Measurements from ENCODE around the gene MACROD1. TPM values are rescaled to one million over a fixed set of nuclear protein-coding genes. Genes with fewer than 3 reads are reported as not detected.

The MACROD1 gene
- total RNA-seq, 2 donors from 2014 or later, result 17.4 to 18.4 TPM

DNA sequence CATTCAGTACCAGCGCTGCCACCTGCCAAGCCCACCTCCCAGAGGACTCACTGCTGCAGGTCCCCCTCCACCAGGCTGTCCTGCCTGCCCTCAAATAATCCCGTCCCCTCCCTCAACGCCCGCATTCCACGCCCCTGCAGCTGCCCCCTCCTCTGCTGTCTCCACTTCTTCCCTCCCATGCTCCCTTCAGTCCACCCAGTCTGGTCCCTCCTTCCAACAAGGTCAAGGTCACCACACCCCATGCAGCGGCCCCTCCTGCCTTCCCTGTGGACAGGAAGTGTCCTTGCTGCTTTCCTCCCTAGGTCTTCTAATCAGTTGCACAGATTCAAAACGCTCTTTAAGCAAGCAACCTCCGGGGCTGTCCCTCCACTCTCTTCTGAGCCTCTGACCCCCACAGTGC, 12.1 kb downstream of the MACROD1 start:
- Mint-ChIP-seq H3K36me3 (ENCODE audit: insufficient read depth in 2 of 2) (no peaks in the 10 kb centered on the region), H3K27ac (no peak overlapping the region)

GRCh38 chr11:64152841-64153691, 12.8 kb downstream of the MACROD1 start:
- Mint-ChIP-seq H3K4me1 (ENCODE audit: low read depth) (peaks cover 11% of the 10 kb centered on the region), H3K27me3 (ENCODE audit: low read depth) (no peaks in the 10 kb centered on the region), H3K9me3 (no peaks in the 10 kb centered on the region), H3K36me3 (ENCODE audit: insufficient read depth in 2 of 2) (no peaks in the 10 kb centered on the region), H3K27ac (no peak overlapping the region), H3K4me3 (no peak overlapping the region)
- ATAC-seq (replicated peaks in 1 of 2) (peak; percentile 90 to 93), DNase-seq (peak; percentile 68 to 84)

More for the DNA sequence above, 12.1 kb downstream of the MACROD1 start:
- no peak for ATAC-seq (replicated peaks in 1 of 2)
- DNase-seq, result no peak
- Mint-ChIP-seq H3K4me3 (no peak overlapping the region), H3K4me1 (ENCODE audit: low read depth) (peaks cover 6% of the 10 kb centered on the region), H3K27me3 (ENCODE audit: low read depth) (no peaks in the 10 kb centered on the region), H3K9me3 (no peaks in the 10 kb centered on the region)

- H3K27ac Mint-ChIP-seq, result no peak overlapping the region
- no peak overlapping the region for H3K4me3 Mint-ChIP-seq
- peaks cover 11% of the 10 kb centered on the region for H3K4me1 Mint-ChIP-seq (ENCODE audit: low read depth)
- H3K27me3 Mint-ChIP-seq (ENCODE audit: low read depth), result no peaks in the 10 kb centered on the region
- ATAC-seq (replicated peaks in 1 of 2) (no peak), DNase-seq (no peak)
- no peaks in the 10 kb centered on the region for H3K36me3 Mint-ChIP-seq (ENCODE audit: insufficient read depth in 2 of 2)
- no peaks in the 10 kb centered on the region for H3K9me3 Mint-ChIP-seq
Measured at GRCh38 chr11:64151337-64151736, 14.6 kb downstream of the MACROD1 start.

DNA sequence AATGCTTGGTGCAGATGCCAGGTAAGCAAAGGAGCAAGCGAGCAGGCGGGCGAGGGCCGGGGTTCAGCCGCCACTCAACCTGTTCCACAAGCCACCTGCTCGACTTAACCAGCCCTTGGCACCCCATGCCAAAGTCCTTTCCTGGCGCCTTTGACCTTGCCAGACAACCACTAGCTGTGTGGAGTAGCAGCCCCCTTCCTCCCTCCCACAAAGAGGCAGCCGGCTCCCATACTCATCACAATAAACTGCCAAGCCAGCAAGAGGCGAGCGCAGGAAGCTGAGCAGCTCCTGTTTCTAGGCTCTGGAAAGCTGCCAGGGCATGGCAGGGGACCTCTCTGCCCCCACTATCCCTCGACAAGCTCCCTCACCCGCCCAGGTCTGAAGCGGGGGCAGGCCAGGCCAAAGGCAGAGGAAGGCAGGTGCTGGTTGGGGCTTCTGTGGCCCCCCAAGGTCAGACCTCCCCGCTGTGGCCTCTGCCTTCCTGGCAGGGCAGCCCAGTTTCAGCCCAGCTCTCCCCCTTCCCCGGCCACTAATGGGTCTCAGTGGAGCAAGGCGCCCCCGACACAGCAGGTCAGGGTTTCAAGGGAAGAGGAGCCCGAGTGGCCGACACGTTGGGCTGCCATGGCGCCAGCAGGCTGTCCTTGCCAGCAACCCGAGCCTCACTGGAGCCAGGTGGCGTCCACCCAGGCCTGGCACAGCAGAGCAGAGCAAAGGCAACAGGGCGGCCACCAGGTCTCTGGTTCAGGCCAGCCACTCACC, 15.3 kb downstream of the MACROD1 start:
- H3K9me3 Mint-ChIP-seq, result no peaks in the 10 kb centered on the region
- ATAC-seq (replicated peaks in 1 of 2) (no peak), DNase-seq (no peak)
- peaks cover 11% of the 10 kb centered on the region for H3K4me1 Mint-ChIP-seq (ENCODE audit: low read depth)
- H3K36me3 Mint-ChIP-seq (ENCODE audit: insufficient read depth in 2 of 2), result no peaks in the 10 kb centered on the region
- H3K4me3 Mint-ChIP-seq, result no peak overlapping the region
- H3K27ac Mint-ChIP-seq, result no peak overlapping the region
- no peaks in the 10 kb centered on the region for H3K27me3 Mint-ChIP-seq (ENCODE audit: low read depth)

- Mint-ChIP-seq H3K27me3 (ENCODE audit: low read depth) (no peaks in the 10 kb centered on the region), H3K4me3 (no peak overlapping the region), H3K36me3 (ENCODE audit: insufficient read depth in 2 of 2) (no peaks in the 10 kb centered on the region), H3K27ac (no peak overlapping the region), H3K4me1 (ENCODE audit: low read depth) (peaks cover 11% of the 10 kb centered on the region), H3K9me3 (no peaks in the 10 kb centered on the region)
- no peak for ATAC-seq (replicated peaks in 1 of 2)
- DNase-seq, result no peak
Measured at GRCh38 chr11:64150051-64150450, 15.9 kb downstream of the MACROD1 start.

- H3K27ac Mint-ChIP-seq, result no peak overlapping the region
- no peak for DNase-seq
- no peak for ATAC-seq (replicated peaks in 1 of 2)
Measured at GRCh38 chr11:64148917-64149617, 16.8 kb downstream of the MACROD1 start.

DNA sequence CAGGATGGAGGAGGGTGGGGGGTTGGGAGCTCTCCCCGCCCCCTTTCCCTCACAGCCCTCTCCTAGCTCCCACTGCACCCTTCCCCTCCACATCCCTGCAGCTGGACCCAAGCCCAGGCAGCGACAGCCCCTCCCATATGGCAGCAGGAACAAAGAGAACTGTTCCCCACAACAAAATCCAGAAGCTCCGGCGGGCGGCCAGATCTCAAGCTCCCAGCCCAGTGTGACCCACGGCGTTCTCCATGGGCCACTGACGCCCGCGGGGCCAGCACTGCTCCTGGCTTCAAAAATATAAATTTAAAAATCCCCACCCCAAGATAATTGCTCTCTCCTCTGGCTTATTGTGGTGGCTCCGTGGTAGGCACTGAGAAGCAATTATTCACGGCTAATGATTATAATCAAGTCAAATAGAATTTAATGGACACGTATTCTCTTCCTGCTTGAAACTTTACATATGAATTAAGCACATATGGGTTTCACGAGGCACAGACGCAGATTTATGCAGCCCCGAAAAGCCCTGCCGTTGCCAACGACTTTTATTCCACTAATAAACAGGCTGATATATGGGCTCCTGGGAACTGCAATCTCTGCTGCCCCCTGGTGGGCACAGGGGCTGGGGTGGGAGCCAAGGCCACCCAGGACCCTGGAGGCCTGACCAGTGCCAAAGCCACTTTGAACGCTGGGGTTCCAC, 17.5 kb downstream of the MACROD1 start:
- DNase-seq (peak; percentile 71 to 80), ATAC-seq (replicated peaks in 1 of 2) (peak; percentile 57 to 60)
- no peaks in the 10 kb centered on the region for H3K27me3 Mint-ChIP-seq (ENCODE audit: low read depth)
- H3K4me1 Mint-ChIP-seq (ENCODE audit: low read depth), result peaks cover 20% of the 10 kb centered on the region
- no peaks in the 10 kb centered on the region for H3K9me3 Mint-ChIP-seq
- H3K4me3 Mint-ChIP-seq, result no peak overlapping the region
- no peaks in the 10 kb centered on the region for H3K36me3 Mint-ChIP-seq (ENCODE audit: insufficient read depth in 2 of 2)
- H3K27ac Mint-ChIP-seq, result no peak overlapping the region

More at GRCh38 chr11:64148917-64149617, 16.8 kb downstream of the MACROD1 start:
- Mint-ChIP-seq H3K27me3 (ENCODE audit: low read depth) (no peaks in the 10 kb centered on the region), H3K9me3 (no peaks in the 10 kb centered on the region), H3K4me1 (ENCODE audit: low read depth) (peaks cover 13% of the 10 kb centered on the region), H3K36me3 (ENCODE audit: insufficient read depth in 2 of 2) (no peaks in the 10 kb centered on the region), H3K4me3 (no peak overlapping the region)

- Mint-ChIP-seq H3K9me3 (no peaks in the 10 kb centered on the region), H3K4me1 (ENCODE audit: low read depth) (peaks cover 16% of the 10 kb centered on the region), H3K36me3 (ENCODE audit: insufficient read depth in 2 of 2) (no peaks in the 10 kb centered on the region), H3K27me3 (ENCODE audit: low read depth) (no peaks in the 10 kb centered on the region), H3K27ac (no peak overlapping the region), H3K4me3 (no peak overlapping the region)
- ATAC-seq (replicated peaks in 1 of 2) (peak; percentile 75 to 76), DNase-seq (peak; percentile 68 to 76)
Measured at GRCh38 chr11:64146036-64146955, 19.6 kb downstream of the MACROD1 start.

DNA sequence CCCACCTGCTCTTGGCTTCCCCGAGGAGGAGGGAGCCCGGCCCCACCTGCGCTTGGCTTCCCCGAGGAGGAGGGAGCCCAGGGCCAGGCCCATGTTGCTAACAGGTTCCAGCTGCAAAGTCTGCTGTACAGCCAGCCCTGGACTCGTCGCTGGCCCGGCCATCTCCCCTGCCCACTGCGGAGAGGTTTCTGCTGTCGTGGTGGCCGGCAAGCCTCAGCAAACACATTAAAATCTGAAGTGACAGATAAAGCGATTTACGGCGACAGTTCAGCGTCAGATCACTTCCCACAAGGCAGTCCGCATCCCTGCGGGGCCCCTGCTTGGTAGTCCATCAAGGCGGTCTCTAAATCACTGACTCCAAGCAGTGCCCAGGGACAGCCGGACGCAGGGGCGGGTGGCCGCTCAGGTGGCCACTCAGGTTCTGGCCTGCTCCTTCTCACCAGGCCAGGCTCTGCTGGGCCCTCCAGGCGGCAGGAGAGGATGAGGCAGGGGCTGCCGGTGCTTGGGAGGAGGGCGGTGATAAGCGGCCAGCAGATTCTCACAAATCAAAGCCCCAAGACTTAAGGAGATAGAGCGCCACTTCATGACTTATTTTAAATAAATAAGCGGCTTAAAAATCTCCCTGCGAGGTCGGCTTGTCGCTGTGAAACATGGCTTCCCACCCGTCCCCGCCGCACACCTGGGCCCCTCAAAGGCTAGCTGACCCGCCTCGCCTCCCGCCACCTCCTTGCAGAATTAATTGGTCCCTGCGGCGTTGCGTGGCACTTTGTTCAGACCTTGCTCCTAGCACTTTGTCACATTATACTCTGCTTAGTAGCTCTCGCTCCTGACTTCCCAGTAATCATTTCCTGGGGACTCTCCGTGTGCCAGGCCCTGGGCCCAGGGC, 21.1 kb downstream of the MACROD1 start:
- Mint-ChIP-seq H3K27me3 (ENCODE audit: low read depth) (no peaks in the 10 kb centered on the region), H3K4me1 (ENCODE audit: low read depth) (peaks cover 16% of the 10 kb centered on the region), H3K9me3 (no peaks in the 10 kb centered on the region), H3K36me3 (ENCODE audit: insufficient read depth in 2 of 2) (no peaks in the 10 kb centered on the region), H3K4me3 (no peak overlapping the region), H3K27ac (no peak overlapping the region)
- ATAC-seq (replicated peaks in 1 of 2) (no peak), DNase-seq (no peak)

DNA sequence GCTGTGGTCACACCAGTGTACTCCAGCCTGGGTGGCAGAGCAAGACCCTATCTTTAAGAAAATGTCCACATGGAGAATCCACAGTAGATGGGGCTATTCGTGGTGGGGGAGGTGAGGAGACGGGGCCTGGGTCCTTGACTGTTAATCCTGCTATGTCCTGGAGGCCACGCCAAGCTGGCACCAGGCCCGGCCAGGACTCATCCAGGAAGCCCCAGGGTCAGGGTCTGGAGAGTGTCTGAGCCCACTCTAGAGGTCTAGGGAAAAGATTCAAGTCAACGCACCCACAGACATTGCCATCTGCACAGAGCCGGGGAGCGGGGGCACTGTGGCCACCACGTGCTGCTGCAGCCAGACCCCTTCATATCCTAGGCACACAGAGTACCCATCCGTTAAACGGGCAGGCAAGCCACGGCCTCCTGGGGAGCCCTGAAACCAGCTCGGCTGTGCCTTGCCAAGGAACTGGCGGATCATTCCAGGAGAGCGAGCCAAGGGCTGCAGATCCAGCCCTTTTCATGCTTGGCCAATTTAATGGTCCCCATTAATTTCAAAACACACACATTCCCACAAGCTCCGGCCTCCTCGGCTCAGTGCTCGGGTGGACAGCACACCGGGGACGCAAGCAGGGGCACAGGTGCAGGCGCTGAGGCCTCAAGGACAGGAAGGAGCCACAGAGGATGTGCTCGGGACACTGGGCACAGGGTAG, 24.7 kb downstream of the MACROD1 start:
- DNase-seq, result no peak
- Mint-ChIP-seq H3K27ac (no peak overlapping the region), H3K27me3 (ENCODE audit: low read depth) (no peaks in the 10 kb centered on the region), H3K9me3 (no peaks in the 10 kb centered on the region), H3K4me3 (no peak overlapping the region), H3K4me1 (ENCODE audit: low read depth) (peaks cover 10% of the 10 kb centered on the region), H3K36me3 (ENCODE audit: insufficient read depth in 2 of 2) (no peaks in the 10 kb centered on the region)
- ATAC-seq (replicated peaks in 1 of 2), result no peak

DNA sequence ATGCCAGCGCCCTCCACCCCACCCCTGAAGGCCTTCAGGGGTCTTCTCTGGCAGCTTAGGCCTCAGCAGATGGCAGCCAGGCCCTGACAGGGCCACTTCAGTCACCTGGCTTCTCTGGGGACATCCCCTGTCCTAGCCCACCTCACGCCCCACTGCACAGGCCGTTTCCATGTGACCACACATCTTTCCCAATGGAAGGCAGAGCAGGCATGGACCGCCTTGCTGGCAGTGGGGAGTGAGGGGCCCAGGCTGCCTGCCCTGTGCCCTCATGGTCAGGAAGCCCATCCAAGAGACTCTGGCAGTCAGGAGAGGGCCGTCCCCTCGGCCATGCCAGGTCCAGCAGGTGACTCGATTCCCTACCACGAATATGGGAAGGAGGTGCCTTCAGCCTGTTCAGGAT, 25.8 kb downstream of the MACROD1 start:
- DNase-seq, result no peak
- no peak overlapping the region for H3K4me3 Mint-ChIP-seq
- no peak overlapping the region for H3K27ac Mint-ChIP-seq
- H3K36me3 Mint-ChIP-seq (ENCODE audit: insufficient read depth in 2 of 2), result no peaks in the 10 kb centered on the region
- no peak for ATAC-seq (replicated peaks in 1 of 2)
- no peaks in the 10 kb centered on the region for H3K9me3 Mint-ChIP-seq
- peaks cover 10% of the 10 kb centered on the region for H3K4me1 Mint-ChIP-seq (ENCODE audit: low read depth)
- no peaks in the 10 kb centered on the region for H3K27me3 Mint-ChIP-seq (ENCODE audit: low read depth)
